NCI-H69 (cell line): ENCODE measurements around the gene MCAM.

Source experiments
- DNase-seq: peaks from one replicate; lab custom pipeline; 2025; lab: John Stamatoyannopoulos, UW

Gene MCAM

GRCh38 chr11:119262668-119263351 is 54.1 kb downstream of the MCAM start:
- DNase-seq, result no peak

- DNase-seq, result no peak
Observed at GRCh38 chr11:119258983-119259382, 57.9 kb downstream of the MCAM start.
